Suprapubic skin (tissue), 4 donors: ENCODE data around the gene ACYP2. TPM values are rescaled to one million over a fixed set of nuclear protein-coding genes. Genes with fewer than 3 reads are reported as not detected.

Experiments used
- DNase-seq, 2 donors: peaks; one replicate each; pipeline ENCODE4 v3.0.0-alpha.2; 2019; ENCODE audit warnings: low spot score in 2 of 2
- H3K27ac ChIP-seq: fragments of 200-600 bp; sonication (generic); one replicate; pipeline ENCODE4 v1.5.1; 2019
- H3K27me3 ChIP-seq: fragments of 200-600 bp; sonication (generic); one replicate; pipeline ENCODE4 v1.5.1; 2019
- H3K36me3 ChIP-seq: fragments of 200-600 bp; sonication (generic); one replicate; pipeline ENCODE4 v1.5.1; 2019
- H3K4me1 ChIP-seq: fragments of 200-600 bp; sonication (generic); one replicate; pipeline ENCODE4 v1.5.1; 2019
- H3K4me3 ChIP-seq: fragments of 200-600 bp; sonication (generic); one replicate; pipeline ENCODE4 v1.5.1; 2019; ENCODE audit warnings: mild to moderate bottlenecking
- H3K9me3 ChIP-seq: fragments of 200-600 bp; sonication (generic); one replicate; pipeline ENCODE4 v1.5.1; 2019
- EP300 ChIP-seq: sonication (generic); formaldehyde crosslinking; IDR thresholded peaks from one replicate; pipeline ENCODE4 v1.6.1; 2017; ENCODE audit warnings: antibody characterized with exemption
- POLR2A ChIP-seq, 2 donors: fragments of 450-650 bp; IDR thresholded peaks; one replicate each; pipeline ENCODE4 v1.6.1; 2017; ENCODE audit warnings: antibody characterized with exemption in 2 of 2, mild to moderate bottlenecking in 2 of 2, moderate library complexity in 2 of 2
- POLR2AphosphoS5 ChIP-seq, 3 donors: sonication (generic); formaldehyde crosslinking; IDR thresholded peaks; one replicate each; pipeline ENCODE4 v1.6.1; 2017; ENCODE audit warnings: antibody characterized with exemption in 3 of 3
- WGBS: methylation state at CpG from one replicate; pipeline ENCODE4 v1.1.5; 2018; 5-methylcytosine and 5-hydroxymethylcytosine counted together
- total RNA-seq, 4 donors: library from RNA; depleted of rRNA; stranded (reverse); fragments of >200 nt; gene quantifications; one replicate each; pipeline ENCODE4 v1.1.0, GENCODE V29; 2016
- TF ChIP-seq, protein P1 (sequence below), 2 donors: fragments of 200-600 bp in 1 of 2; fragments of 450-650 bp in 1 of 2; sonication (generic) in 1 of 2; IDR thresholded peaks; one replicate each; pipeline ENCODE4 v1.5.1; 2016 to 2019; ENCODE audit warnings: antibody characterized with exemption in 2 of 2, mild to moderate bottlenecking in 1 of 2, moderate library complexity in 1 of 2

ACYP2 gene
- total RNA-seq, 4 donors from 2014 or later = 9.1 to 20.2 (median 14.2) TPM

DNA sequence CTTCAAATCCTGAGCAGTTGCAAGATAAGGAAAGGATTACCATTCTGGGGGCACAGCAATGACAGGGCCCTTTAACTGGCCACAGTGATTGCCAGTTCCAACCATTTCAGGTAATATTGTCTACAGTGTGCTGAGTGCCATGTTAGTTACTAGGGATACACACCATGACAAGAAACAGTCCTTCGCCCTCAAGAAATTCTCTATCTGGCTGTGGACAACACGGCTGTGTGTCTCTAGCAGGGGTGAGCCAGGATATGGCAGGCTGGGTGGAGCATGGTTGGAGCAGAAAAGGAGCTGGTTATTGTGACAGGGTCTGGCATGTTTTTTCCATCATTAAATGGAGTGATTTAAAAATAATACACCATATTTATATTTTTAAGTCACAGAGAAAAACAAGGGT lies 109.6 kb downstream of the ACYP2 start:
- no peaks in the 10 kb centered on the region for H3K36me3 ChIP-seq
- TF ChIP-seq POLR2A (IDR thresholded peaks at IDR 0.05) = no peak
- DNase-seq = no peak
- no peak overlapping the region for H3K4me3 ChIP-seq
- peaks cover 7% of the 10 kb centered on the region for H3K4me1 ChIP-seq
- no peaks in the 10 kb centered on the region for H3K27me3 ChIP-seq
- WGBS = 74% methylated on average over 2 of the region's 2 CpGs
- no peak overlapping the region for H3K27ac ChIP-seq
- H3K9me3 ChIP-seq = no peaks in the 10 kb centered on the region

DNA sequence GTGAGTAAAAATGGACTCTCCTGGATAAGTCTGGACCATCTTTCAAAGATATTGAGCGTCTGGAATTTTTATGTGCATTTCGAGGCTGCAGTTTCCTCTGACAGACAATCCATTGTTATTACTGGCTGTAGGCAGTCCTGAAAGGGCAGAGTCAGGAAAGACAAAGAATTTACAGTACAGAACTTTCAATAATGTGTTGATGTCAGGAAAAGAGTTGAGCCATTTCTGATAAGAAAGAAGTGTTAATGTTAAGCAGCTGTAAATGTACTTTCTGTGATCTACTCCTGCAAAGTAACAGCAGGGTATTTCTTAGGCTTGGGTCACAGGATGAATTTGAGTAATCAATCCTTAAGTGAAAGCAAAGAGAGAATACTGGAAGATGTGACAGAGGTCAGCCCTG lies 110.8 kb downstream of the ACYP2 start:
- TF ChIP-seq EP300 (no peak), POLR2AphosphoS5 (IDR thresholded peaks at IDR 0.05) (no peak), POLR2A (IDR thresholded peaks at IDR 0.05) (no peak)
- TF ChIP-seq, protein P1, sequence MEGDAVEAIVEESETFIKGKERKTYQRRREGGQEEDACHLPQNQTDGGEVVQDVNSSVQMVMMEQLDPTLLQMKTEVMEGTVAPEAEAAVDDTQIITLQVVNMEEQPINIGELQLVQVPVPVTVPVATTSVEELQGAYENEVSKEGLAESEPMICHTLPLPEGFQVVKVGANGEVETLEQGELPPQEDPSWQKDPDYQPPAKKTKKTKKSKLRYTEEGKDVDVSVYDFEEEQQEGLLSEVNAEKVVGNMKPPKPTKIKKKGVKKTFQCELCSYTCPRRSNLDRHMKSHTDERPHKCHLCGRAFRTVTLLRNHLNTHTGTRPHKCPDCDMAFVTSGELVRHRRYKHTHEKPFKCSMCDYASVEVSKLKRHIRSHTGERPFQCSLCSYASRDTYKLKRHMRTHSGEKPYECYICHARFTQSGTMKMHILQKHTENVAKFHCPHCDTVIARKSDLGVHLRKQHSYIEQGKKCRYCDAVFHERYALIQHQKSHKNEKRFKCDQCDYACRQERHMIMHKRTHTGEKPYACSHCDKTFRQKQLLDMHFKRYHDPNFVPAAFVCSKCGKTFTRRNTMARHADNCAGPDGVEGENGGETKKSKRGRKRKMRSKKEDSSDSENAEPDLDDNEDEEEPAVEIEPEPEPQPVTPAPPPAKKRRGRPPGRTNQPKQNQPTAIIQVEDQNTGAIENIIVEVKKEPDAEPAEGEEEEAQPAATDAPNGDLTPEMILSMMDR (IDR thresholded peaks at IDR 0.05) = no peak
- Histone ChIP-seq H3K9me3 (no peaks in the 10 kb centered on the region), H3K4me1 (peaks cover 7% of the 10 kb centered on the region), H3K27ac (no peak overlapping the region), H3K36me3 (no peaks in the 10 kb centered on the region), H3K27me3 (no peaks in the 10 kb centered on the region), H3K4me3 (no peak overlapping the region)
- 71% methylated on average over 2 of the region's 2 CpGs for WGBS
- no peak for DNase-seq

DNA sequence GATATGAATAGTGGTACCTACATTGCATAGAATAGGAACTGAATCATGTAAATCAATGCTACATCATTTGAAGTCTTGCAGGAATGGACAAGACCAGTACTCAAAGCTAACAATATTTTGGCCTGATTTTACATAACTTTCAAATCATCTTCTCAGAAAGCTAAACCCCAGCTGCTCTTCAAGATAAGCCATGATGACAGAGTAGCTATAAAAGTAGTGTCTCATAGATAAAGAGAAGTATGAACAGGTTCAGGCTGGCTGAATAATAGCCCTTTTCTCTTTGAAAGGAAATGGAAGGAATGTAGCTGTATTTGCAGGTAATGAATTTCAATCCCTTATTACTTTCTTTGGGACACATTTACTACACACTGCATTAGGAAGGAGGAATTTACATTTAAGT lies 112.4 kb downstream of the ACYP2 start:
- no peaks in the 10 kb centered on the region for H3K36me3 ChIP-seq
- peaks cover 7% of the 10 kb centered on the region for H3K4me1 ChIP-seq
- DNase-seq = no peak
- no peak overlapping the region for H3K4me3 ChIP-seq
- H3K27ac ChIP-seq = no peak overlapping the region
- no peaks in the 10 kb centered on the region for H3K9me3 ChIP-seq
- TF ChIP-seq, protein P1 (IDR thresholded peaks at IDR 0.05) = no peak
- no peak for TF ChIP-seq POLR2AphosphoS5 (IDR thresholded peaks at IDR 0.05)
- no peak for TF ChIP-seq EP300
- no peaks in the 10 kb centered on the region for H3K27me3 ChIP-seq

DNA sequence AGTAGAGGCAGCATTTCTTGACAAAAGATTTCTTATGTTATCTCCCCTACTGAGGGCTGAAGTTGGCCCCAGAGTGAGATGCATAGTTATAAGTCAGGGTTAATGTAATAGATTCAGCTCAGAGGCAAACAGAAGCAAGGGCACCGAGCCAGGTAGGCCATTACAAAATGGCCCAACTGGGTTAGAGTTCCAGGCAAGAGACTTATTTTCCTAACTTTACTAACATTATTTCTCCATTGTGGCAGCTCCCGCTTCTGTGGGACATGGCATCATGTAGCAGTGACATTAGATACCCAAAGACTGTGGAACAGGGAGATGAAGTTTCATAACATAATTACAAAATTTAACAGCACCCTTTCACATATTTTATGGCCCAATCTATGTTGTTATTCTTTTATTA lies 113.5 kb downstream of the ACYP2 start:
- H3K27ac ChIP-seq = no peak overlapping the region
- H3K27me3 ChIP-seq = no peaks in the 10 kb centered on the region
- TF ChIP-seq POLR2A (IDR thresholded peaks at IDR 0.05) = no peak
- TF ChIP-seq EP300 = no peak
- no peak for TF ChIP-seq POLR2AphosphoS5 (IDR thresholded peaks at IDR 0.05)
- TF ChIP-seq, protein P1 (IDR thresholded peaks at IDR 0.05) = no peak
- H3K4me1 ChIP-seq = peaks cover 7% of the 10 kb centered on the region
- H3K9me3 ChIP-seq = no peaks in the 10 kb centered on the region
- H3K36me3 ChIP-seq = no peaks in the 10 kb centered on the region
- 77% methylated on average over 2 of the region's 2 CpGs for WGBS
- H3K4me3 ChIP-seq = no peak overlapping the region
- DNase-seq = no peak

DNA sequence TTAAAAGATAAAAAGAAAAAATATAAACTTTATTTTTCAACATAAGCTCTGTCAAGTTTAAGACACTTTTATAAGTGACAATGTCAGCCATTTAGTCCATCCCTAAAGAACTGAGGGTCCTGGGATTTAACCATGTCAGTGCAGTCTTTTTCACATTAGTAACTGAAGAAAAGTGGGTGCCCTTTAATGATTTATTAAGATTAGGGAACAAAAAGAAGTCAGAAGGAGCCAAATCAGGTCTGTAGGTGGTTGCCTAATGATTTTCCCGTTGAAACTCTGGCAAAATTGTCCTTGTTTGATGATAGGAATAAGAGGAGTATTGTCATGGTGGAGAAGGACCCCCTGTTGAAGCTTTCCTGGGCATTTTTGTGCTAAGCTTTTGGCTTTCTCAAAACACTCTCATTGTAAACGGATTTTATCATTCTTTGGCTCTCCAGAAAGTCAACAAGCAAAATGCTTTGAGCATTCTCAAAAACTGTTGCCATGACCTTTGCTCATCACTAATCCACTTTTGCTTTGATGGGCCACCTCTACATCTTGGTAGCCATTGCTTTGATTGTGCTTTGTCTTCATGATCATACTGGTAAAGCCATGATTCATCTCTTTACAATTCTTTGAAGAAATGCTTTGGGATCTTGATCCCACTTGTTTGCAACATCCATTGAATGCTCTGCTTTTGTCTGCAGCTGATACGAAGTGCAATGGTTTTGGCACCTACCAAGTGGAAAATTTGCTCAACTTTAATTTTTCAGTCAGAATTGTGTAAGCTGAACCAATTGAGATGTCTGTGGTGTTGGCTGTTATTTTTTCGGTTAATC lies 118.6 kb downstream of the ACYP2 start:
- H3K27me3 ChIP-seq = no peaks in the 10 kb centered on the region
- no peak for DNase-seq
- 61% methylated on average over 4 of the region's 4 CpGs for WGBS
- no peaks in the 10 kb centered on the region for H3K36me3 ChIP-seq
- H3K4me3 ChIP-seq = no peak overlapping the region
- H3K27ac ChIP-seq = no peak overlapping the region
- no peaks in the 10 kb centered on the region for H3K4me1 ChIP-seq
- H3K9me3 ChIP-seq = no peaks in the 10 kb centered on the region
- TF ChIP-seq, protein P1 (IDR thresholded peaks at IDR 0.05) = no peak
- TF ChIP-seq EP300 (no peak), POLR2A (IDR thresholded peaks at IDR 0.05) (no peak), POLR2AphosphoS5 (IDR thresholded peaks at IDR 0.05) (no peak)
